Muscle of leg (tissue), 11 donors: ENCODE measurements around the gene MOB3A. TPM values are rescaled to one million over a fixed set of nuclear protein-coding genes. Genes with fewer than 3 reads are reported as not detected.
A peak's percentile ranks its signal among the peaks of the same experiment; 100 is the strongest.

Experiments used
- DNase-seq: peaks from one replicate; pipeline ENCODE4 v3.0.0; 2013
- H3K27ac ChIP-seq: one replicate; pipeline ENCODE4 v1.5.1; 2013; ENCODE audit warnings: mild to moderate bottlenecking, low read length, control low read depth
- H3K27me3 ChIP-seq: one replicate; pipeline ENCODE4 v1.6.1; 2013; ENCODE audit warnings: low read length; ENCODE audit not compliant: control insufficient read depth, insufficient read depth
- H3K36me3 ChIP-seq: one replicate; pipeline ENCODE4 v1.6.1; 2013; ENCODE audit warnings: low read length; ENCODE audit not compliant: control insufficient read depth, insufficient read depth
- H3K4me1 ChIP-seq: one replicate; pipeline ENCODE4 v1.6.1; 2013; ENCODE audit warnings: low read length; ENCODE audit not compliant: control insufficient read depth, insufficient read depth
- H3K4me3 ChIP-seq: one replicate; pipeline ENCODE4 v1.5.1; 2013; ENCODE audit warnings: low read length, control low read depth
- H3K9me3 ChIP-seq: replicated peaks from 2 replicates; pipeline ENCODE4 v1.6.1; 2013; ENCODE audit warnings: low read depth, low read length; ENCODE audit not compliant: control insufficient read depth
- WGBS: methylation state at CpG from one replicate; pipeline ENCODE4 v1.1.5; 2013; ENCODE audit warnings: missing lambda C conversion rate; ENCODE audit not compliant: insufficient coverage; 5-methylcytosine and 5-hydroxymethylcytosine counted together
- polyA plus RNA-seq, 8 donors: library from polyadenylated mRNA; unstranded; fragments of 120-200 nt; gene quantifications; one replicate each; pipeline versions ENCODE4 v1.2.1 to v1.2.3, GENCODE V29; 2013; ENCODE audit warnings: inconsistent platforms in 1 of 8, low replicate concordance in 1 of 8; ENCODE audit not compliant: insufficient read length in 8 of 8, insufficient read depth in 1 of 8
- total RNA-seq: library from RNA; stranded (reverse); fragments of 120-200 nt; gene quantifications from one replicate; pipeline ENCODE4 v1.2.4, GENCODE V29; 2013

Gene MOB3A
- total and polyA plus RNA-seq, 9 donors: 7.4 to 22.1 (median 17.2) TPM

DNA sequence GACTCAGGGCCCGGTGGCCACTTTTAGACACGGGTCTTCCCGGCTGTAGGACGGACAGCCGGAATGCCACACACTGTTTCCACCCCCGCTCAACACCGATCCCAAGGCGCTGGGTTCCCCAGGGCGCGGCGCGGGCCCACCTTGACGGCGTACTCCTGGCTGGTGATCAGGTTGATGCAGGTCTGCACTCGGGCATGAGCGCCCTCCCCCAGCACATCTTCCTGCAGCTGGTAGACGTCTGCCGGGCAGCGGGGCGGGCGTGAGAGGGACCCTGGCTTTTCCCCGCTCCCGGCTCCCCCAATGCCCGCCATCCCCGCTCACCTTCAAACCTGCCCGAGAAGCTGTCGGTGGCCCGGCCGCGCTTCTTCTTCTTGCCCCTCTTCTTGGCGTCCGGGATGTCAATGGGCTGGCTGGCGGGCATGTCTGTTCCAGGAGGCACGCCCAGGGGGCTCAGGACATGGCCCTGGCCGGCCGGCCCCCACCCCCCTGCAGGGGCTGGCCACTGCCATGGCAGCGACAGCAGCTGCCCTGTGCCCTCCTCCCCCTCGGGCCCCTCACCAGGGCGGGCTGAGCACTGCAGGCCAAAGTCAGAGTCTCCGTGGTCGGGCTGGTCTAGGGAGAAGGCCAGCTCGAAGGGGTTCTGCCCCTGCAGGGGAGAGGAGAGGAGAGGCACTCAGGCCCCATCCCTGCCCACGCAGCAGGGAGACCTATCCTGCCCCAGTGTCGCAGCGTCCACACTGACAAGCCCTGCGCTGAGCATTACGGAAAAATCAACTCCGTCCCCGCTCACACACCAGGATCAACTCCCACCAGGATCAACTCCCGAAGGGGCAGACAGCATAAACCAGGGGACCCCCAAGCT is 49.8 kb downstream of the MOB3A start:
- peaks cover 76% of the 10 kb centered on the region for H3K4me1 ChIP-seq
- 90% methylated on average over 37 of the region's 50 CpGs for WGBS
- H3K27ac ChIP-seq: no peak overlapping the region
- DNase-seq: no peak
- peaks cover 60% of the 10 kb centered on the region for H3K36me3 ChIP-seq
- no peaks in the 10 kb centered on the region for H3K9me3 ChIP-seq
- H3K27me3 ChIP-seq: no peaks in the 10 kb centered on the region
- no peak overlapping the region for H3K4me3 ChIP-seq

DNA sequence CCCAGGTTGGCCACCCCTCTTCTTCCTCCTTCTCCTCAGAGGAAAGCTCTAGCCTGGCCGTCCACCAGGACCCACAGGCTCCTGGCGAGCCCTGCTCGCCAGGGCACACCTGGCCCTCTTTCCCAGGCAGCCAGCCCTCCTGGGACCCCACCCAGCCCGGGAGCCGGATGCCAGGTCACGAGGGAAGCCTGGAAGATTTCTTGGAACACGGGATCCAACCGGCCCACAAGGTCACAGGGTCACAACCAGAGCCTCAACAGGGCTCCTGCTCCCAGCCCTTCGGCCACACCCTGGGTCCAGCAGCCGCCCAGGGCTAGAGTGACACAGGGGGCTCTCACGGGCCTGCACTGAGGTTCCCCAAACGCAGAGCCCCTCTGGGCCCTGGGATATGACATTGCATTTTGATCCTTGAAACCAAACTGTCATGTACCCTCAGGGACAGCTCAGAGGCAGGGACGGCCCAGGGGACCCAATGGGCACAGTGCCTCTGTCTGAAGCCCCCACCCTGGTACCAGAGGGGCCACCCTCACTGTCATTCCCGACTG is 50.6 kb downstream of the MOB3A start:
- Histone ChIP-seq H3K4me3 (no peak overlapping the region), H3K36me3 (peaks cover 67% of the 10 kb centered on the region), H3K27ac (no peak overlapping the region), H3K27me3 (no peaks in the 10 kb centered on the region), H3K9me3 (no peaks in the 10 kb centered on the region), H3K4me1 (peaks cover 83% of the 10 kb centered on the region)
- DNase-seq: no peak
- 64% methylated on average over 14 of the region's 14 CpGs for whole genome bisulfite sequencing

DNA sequence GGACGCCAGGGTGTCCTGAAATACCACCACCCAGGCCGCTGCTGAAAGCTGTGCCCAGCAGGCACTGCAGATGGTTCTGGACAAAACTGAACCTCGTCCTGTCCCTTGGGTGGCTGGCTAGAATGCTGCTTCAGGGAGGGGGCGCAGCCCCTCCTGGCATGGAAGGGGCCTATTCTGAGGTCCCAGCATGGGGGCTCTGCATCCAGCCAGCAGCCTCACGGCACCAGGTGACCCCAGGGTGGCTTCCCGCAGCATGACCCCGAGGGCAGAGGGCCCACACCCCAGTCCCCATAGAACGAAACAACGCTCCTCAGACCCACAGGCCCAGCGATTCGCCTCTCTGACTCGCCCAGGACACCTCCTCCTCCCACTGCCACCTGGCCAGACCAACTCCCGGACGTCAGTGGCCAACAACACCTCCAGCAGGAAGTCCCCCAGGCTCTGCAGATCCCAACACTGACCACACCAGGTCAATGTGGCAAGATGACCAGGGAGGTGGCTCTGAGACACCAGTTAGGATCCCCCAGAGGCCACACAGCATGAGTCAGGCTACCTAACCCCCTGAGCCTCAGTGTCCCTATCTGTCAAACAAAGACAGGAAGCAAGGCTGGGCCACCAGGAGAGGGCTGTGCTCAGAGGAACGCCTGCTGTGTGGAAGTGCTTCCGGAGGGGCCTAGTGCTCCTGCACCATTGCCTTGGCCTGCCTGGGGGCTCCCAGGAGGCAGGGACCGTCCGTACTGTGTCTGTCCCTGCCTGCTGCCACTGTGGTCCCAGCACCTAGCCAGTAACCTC is 51.2 kb downstream of the MOB3A start:
- H3K9me3 ChIP-seq: no peaks in the 10 kb centered on the region
- H3K27ac ChIP-seq: no peak overlapping the region
- H3K4me1 ChIP-seq: peaks cover 87% of the 10 kb centered on the region
- peaks cover 74% of the 10 kb centered on the region for H3K36me3 ChIP-seq
- no peak for DNase-seq
- H3K27me3 ChIP-seq: no peaks in the 10 kb centered on the region
- 76% methylated on average over 18 of the region's 18 CpGs for WGBS
- no peak overlapping the region for H3K4me3 ChIP-seq

DNA sequence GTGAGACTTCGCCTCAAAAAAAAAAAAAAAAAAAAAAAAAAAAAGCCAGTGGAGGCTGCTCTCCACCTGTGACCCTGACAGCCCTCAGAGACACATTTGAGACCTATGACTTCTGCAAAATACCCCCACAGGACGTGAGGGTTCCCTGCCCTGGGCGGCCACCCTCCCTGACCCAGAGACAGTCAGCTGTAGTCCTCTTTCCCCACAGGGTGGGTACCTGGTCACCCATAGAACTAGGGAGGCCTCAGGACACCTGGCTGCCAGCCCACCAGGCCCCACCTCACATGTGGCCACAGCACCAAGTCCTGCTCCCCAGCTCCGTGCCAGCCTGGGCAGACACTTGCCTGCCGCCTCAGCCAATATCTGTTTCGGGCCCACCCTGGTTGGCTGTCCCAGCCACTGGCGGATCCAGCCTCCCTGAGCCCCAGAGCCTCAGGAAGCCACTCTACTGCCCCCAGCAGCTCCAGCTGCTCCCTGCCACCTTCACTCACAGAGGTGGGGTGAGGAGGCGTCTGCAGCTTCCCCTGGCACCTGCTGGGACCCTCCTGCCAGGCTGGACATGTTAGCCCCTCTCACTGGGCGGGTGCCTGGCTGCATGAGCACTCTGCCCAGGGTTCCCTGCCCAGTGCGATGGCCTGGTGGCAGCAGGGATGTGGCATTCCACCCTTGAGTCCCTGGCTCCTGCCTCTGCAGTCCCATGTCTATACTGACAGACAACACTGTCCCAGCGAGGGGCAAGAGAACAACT is 52.0 kb downstream of the MOB3A start:
- 92% methylated on average over 9 of the region's 11 CpGs for WGBS
- Histone ChIP-seq H3K27ac (peak overlapping the region; percentile 35), H3K4me1 (peaks cover 87% of the 10 kb centered on the region), H3K4me3 (no peak overlapping the region), H3K27me3 (no peaks in the 10 kb centered on the region), H3K9me3 (no peaks in the 10 kb centered on the region), H3K36me3 (peaks cover 78% of the 10 kb centered on the region)
- peak; percentile 12 for DNase-seq

DNA sequence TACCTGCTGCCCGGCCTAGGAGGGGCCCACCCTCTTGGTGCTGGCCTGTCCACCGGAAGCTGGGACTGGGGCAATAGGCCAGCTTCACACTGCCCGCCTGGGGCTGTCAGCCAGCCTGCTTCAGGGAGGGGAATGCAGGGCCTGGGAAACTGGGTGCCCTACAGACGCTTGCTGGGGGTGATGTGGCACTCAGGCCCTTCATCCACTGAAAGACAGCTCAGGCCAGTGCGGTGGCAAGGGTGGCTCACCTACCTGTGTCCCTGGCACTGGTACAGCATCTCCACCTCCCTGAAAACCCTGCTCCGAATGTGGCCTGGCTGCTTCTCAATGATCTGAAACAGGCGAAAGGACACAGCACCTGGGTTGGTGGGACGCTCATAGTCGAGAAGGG is 52.9 kb downstream of the MOB3A start:
- Histone ChIP-seq H3K9me3 (no peaks in the 10 kb centered on the region), H3K4me1 (peaks cover 85% of the 10 kb centered on the region), H3K36me3 (peaks cover 78% of the 10 kb centered on the region), H3K27me3 (no peaks in the 10 kb centered on the region), H3K27ac (peak overlapping the region; percentile 29), H3K4me3 (no peak overlapping the region)
- WGBS: 79% methylated on average over 9 of the region's 9 CpGs
- peak; percentile 11 for DNase-seq

DNA sequence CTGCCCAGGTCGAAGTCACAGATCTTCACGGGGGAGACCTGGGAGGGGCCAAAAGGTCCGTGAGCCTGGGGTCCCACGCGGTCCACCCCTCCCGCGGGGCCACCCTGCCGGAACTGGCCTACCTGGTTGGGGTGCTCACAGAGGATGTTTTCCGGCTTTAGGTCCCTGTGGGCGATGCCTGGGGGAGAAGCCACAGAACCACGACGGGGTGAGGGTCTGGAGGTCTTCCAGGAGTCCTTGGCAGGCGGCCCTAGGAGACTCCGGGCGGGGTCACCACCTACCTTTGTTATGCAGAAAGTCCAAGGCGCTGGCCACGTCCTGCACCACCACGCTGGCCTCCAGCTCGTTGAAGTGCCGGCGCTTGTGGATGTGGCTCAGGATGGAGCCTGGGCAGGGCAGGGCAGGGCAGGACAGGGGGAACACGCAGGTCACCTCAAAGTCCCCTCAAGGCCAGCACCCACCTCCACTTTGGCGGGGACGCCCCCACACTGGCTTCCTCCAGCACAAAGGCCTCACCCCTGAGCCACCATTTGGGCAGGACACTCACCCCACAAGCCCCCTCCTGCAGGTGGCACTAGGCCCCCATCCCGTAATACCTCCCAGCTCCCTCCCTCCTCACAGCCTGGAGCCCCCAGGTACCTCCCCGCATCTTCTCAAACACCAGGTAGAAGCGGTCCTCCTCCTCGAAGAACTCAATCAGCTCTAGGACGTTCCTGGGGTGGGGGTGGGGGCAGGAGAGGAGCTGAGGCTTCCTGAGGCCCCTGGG is 53.5 kb downstream of the MOB3A start:
- H3K4me3 ChIP-seq: peak overlapping the region; percentile 47
- peaks cover 82% of the 10 kb centered on the region for H3K4me1 ChIP-seq
- DNase-seq: peak; percentile 17
- WGBS: 41% methylated on average over 17 of the region's 29 CpGs
- peaks cover 78% of the 10 kb centered on the region for H3K36me3 ChIP-seq
- H3K9me3 ChIP-seq: no peaks in the 10 kb centered on the region
- peak overlapping the region; percentile 90 for H3K27ac ChIP-seq
- H3K27me3 ChIP-seq: no peaks in the 10 kb centered on the region

DNA sequence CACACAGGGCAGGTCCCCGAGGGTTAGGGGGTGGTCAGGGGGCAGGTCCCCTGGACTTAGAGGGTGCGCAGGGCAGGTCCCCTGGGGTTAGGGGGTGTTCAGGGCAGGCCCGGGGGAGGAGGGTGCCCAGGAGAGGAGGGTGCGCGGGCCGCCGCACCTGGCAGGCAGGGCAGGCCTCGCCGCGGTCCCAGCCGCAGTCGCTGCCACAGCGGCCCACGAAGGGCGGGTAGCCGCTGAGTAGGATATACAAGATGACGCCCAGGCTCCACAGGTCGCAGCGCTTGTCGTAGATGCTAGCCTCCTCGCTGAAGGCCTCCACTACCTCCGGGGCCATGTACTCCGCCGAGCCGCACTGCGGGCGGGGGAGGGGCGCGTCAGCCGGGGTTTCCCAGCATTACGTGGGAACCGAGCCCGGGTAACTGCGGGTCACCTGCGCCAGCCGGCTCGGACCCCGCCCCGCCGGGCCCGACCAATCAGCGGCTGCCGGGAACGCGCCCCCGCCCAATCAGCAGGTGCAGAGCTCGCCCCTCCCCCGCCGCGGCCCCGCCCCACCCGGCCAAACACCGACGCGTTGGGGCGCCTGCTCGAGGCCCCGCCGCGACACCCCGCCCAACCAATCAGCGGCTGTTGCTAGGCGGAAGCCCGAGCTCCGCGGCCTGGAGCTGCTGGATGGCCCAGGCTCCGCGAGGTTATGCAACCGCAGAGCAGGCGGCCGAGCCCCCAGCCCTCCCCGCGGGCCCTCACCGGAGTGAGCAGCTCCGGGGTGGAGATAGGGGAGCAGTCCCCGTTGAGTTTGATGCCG is 54.2 kb downstream of the MOB3A start:
- no peaks in the 10 kb centered on the region for H3K9me3 ChIP-seq
- WGBS: 15% methylated on average over 77 of the region's 77 CpGs
- H3K4me3 ChIP-seq: peak overlapping the region; percentile 47
- H3K27ac ChIP-seq: peak overlapping the region; percentile 92
- H3K27me3 ChIP-seq: no peaks in the 10 kb centered on the region
- H3K36me3 ChIP-seq: peaks cover 73% of the 10 kb centered on the region
- DNase-seq: peak; percentile 97
- H3K4me1 ChIP-seq: peaks cover 76% of the 10 kb centered on the region

DNA sequence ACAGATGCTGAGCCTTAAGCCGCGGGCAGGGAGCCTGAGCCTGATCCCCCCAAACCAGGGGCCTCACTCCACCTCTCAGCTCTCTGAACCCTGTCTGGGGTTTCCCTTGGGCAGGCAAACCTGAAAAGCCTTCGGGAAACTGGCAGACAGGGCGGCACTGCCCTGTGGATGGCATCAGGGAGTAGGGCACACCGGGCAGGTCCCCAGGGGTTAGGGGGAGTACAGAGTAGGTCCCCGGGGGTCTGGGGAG is 54.8 kb downstream of the MOB3A start:
- peaks cover 71% of the 10 kb centered on the region for H3K36me3 ChIP-seq
- H3K9me3 ChIP-seq: no peaks in the 10 kb centered on the region
- peak overlapping the region; percentile 92 for H3K27ac ChIP-seq
- WGBS: 65% methylated on average over 6 of the region's 6 CpGs
- H3K4me3 ChIP-seq: peak overlapping the region; percentile 28
- no peaks in the 10 kb centered on the region for H3K27me3 ChIP-seq
- H3K4me1 ChIP-seq: peaks cover 72% of the 10 kb centered on the region
- DNase-seq: no peak
